GM12873 (cell line): ENCODE results near the gene CYB5A.

Source experiments
- TF ChIP-seq, protein P1 (sequence below): IDR thresholded peaks from 2 replicates; pipeline ENCODE4 v1.5.1; 2012; ENCODE audit warnings: low read depth, mild to moderate bottlenecking, moderate library complexity, low read length, control low read depth; ENCODE audit not compliant: insufficient read depth; ENCODE audit errors: missing control alignments

The CYB5A gene, protein sequence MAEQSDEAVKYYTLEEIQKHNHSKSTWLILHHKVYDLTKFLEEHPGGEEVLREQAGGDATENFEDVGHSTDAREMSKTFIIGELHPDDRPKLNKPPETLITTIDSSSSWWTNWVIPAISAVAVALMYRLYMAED

DNA sequence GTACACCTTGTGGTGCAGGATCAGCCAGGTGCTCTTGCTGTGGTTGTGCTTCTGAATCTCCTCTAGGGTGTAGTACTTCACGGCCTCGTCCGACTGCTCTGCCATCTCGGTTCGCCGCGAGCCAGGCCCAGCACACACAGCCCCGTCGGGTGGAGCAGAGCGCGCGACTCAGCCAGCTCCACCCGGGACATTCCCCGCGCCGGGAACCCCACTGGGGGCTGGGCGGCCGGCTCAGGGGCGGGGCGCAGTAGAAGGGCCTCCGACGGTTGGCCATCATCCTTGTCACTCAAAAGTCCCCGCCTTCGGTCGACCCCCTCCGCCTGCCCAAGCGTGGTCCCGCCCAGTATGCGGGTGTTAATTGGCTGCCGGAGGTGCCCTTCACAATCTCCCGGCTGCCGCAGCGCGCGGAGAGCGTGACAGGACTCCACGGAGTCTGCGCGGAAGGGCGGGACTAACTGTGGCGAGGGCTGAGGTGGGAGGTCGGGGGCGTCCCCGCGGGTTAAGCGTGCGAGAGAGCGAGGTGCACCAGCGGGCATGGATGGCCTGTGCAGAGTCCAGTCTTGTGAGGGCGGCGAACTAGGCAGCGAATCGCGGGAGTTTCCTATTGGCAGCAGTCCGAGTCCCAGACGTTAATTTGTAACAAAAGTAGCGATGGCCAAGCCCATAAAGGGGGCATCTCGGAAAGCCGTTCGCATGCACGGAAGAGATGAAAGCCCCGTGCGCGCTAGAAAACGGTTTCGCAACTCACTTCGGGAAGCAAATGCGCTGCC lies at the start of gene CYB5A:
Gene CYB5A, minus strand, starts transcription at position 193 of the 770 bp plus-strand sequence. Its CDS starts 88 bp downstream, at position 105.
- TF ChIP-seq, protein P1, sequence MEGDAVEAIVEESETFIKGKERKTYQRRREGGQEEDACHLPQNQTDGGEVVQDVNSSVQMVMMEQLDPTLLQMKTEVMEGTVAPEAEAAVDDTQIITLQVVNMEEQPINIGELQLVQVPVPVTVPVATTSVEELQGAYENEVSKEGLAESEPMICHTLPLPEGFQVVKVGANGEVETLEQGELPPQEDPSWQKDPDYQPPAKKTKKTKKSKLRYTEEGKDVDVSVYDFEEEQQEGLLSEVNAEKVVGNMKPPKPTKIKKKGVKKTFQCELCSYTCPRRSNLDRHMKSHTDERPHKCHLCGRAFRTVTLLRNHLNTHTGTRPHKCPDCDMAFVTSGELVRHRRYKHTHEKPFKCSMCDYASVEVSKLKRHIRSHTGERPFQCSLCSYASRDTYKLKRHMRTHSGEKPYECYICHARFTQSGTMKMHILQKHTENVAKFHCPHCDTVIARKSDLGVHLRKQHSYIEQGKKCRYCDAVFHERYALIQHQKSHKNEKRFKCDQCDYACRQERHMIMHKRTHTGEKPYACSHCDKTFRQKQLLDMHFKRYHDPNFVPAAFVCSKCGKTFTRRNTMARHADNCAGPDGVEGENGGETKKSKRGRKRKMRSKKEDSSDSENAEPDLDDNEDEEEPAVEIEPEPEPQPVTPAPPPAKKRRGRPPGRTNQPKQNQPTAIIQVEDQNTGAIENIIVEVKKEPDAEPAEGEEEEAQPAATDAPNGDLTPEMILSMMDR = peak; percentile 0

DNA sequence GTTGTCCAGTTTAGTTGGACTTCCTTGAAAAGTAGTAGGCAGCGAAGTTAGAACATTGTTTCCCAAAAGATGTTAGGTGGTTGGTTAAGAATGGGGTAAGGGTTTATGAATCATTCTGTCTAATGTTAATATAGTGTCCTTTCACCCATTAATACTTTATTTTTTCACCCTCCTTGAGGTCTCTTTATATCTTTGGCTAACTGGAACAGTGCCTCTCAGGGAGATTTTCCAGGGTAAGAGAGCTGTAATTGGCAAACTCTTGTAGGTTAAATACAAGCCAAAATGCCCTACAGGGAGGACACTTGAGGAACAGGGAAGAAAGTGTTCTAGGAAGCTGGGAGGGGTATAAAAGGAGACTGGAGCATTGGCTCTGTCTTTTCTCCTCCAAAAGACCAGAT lies 46.1 kb upstream of the CYB5A start:
- TF ChIP-seq, protein P1 = no peak

DNA sequence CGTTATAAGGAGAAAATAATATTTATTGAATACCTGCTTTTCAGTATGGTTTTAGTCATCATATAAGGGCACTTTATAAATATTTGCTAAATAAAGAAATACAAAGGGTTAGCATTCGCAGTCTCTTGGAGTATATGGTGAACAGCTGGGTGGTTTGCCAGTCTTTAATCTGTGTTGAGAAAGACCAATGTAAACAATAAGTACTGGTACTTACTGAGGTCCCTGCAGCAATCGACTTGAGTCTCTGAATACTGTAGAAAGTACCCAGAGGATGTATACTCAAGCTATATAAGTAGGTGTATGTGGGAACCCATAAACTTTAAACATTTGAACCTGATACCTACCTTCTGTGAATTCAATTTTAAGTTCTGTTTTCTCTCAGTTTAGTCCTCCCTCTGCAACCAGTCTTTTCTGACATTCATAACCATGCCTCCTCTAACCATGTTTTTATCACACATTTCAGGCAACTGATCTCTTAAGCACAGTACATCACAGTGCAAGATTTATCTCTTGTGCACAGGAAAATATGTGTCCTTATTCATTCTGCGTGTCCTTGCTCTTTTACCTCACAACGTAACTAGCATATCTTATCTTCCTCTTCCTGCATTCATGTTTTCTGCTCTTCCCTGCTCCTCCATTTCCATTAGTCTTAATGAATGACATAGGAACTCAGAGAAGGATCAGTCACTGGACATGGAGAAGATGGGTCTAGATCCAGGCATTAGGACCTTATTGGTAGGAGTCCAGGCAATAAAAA lies 45.6 kb upstream of the CYB5A start:
- TF ChIP-seq, protein P1 = no peak

DNA sequence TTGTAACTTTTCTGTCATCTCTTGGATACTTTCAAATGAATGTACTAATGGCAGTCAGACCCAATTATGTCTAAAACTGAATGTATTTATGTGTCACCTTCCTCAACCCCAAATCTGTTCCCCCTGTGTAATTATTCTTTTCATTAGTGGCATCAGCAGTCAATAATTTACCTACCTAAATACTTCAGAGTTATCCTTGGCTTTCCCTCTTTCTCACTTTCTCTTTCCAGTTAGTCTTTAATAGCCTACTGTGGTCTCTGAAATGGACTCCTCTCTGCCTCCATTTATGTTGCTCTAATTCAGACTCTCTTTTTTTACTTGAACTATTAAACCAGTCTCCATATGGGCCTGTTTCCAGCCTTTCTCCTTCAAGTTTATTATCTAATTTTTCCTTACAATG lies 44.9 kb upstream of the CYB5A start:
- TF ChIP-seq, protein P1 = no peak

DNA sequence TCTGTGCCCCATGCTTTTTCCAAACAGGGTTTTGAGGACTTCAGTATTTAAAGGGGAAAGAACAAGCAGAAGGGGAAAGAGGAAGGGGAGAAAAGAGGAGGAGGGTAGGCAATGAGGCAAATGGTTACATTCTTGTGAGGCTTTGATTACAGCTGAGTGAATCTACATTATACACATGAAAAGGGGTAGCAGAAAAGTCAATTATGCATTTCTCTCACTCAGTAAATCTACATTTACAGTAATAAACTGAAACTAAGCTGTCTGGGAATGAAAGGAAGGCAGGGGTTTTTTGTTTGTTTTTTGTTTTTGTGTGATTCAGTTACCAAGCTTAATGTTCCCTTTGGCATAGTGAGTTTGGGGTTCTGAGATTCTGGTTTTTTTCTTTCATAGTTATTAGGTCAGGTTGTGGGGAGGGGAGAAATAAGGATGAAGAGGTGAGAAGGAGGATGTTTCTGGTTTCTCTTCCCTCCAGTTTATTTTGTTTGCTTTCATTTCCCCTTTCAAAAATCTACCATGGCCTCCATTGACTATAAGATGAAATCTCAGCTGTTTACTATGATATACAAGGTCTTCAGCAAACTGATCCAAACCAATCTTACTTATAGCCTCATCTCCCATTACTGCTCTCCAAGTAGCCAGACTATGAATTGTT lies 42.6 kb upstream of the CYB5A start:
- TF ChIP-seq, protein P1 = no peak

DNA sequence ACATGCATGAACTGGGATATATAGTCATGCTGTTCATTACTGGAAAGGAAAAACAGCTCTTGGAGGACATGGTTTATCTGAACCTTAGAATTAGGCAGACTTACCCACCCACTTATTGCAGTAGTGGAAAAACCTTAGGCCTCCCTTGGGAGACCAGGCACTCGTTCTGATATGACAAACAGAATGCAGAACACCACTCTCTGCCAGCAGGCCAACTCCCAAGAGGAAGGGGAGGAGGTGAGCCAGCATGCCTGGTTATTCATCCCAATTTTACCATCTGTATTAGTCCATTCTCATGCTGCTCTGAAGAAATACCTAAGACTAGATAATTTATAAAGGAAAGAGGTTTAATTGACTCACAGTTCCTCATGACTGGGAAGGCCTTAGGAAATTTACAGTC lies 41.3 kb upstream of the CYB5A start:
- TF ChIP-seq, protein P1 = no peak

DNA sequence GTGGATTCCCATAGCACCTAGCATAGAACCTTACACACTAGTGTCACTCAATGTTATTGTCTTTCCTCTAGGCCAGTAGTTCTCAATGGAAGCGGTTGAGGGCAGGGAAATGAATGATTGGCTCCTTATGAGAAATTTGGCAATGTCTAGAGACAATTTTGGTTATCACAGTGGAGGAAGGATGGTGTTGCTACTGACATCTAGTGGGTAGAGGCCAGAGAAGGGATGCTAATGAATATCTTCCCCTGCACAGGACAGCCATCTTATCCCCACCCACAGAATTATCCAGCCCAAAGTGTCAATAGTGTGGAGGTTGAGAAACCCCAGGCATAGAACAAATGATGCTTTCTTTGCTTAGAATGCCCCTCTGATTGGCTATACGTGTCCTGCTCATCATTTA lies 39.6 kb upstream of the CYB5A start:
- TF ChIP-seq, protein P1 = peak; percentile 41
